GM19455 (cell line): ENCODE data around the gene HERPUD1.
A peak's percentile ranks its signal among the peaks of the same experiment; 100 is the strongest.

Experiments used
- ATAC-seq: cut with Tn5 transposase; IDR thresholded peaks from one replicate; pipeline ENCODE4 v1.9.1; 2021; ENCODE audit not compliant: unreplicated experiment

Gene HERPUD1

DNA sequence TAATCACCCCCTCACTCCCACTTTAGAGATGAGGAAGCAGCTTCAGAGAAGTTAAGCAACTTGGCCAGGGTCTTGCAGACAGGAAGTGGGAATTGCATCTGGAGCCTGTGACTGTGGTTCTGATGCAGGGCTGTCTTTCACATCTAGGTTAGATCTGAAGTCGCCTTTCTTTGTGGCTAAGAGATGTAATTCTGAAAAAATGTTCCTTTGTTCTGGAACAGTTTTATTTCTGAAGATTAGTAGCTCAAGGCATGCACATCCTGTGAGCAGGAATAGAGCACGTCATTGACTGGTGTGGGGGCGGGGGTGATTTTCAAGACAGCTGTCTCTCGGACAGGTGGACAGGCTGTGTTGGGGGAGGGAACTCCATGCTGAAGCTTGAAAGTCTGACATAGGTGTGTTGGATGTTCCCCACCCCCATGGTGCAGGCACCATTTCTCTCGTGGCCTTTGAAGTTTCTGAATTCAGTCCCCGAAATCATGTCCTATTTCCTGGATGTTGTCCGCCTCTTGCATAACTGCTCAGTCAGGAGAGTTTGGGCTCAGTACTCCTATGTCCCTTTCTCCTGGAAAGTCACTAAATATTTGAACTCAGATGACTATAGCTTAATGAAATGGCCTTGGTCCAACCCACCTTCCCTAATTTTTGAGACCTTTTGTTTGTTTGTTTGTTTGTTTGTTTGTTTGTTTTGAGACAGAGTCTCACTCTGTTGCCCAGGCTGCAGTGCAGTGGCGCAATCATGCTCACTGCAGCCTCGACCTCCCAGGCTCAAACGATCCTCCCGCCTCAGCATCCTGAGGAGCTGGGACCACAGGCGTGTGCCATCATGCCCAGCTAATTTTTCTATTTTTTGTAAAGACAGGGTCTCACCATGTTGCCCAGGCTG, 21.0 kb upstream of the HERPUD1 start:
- ATAC-seq = no peak

DNA sequence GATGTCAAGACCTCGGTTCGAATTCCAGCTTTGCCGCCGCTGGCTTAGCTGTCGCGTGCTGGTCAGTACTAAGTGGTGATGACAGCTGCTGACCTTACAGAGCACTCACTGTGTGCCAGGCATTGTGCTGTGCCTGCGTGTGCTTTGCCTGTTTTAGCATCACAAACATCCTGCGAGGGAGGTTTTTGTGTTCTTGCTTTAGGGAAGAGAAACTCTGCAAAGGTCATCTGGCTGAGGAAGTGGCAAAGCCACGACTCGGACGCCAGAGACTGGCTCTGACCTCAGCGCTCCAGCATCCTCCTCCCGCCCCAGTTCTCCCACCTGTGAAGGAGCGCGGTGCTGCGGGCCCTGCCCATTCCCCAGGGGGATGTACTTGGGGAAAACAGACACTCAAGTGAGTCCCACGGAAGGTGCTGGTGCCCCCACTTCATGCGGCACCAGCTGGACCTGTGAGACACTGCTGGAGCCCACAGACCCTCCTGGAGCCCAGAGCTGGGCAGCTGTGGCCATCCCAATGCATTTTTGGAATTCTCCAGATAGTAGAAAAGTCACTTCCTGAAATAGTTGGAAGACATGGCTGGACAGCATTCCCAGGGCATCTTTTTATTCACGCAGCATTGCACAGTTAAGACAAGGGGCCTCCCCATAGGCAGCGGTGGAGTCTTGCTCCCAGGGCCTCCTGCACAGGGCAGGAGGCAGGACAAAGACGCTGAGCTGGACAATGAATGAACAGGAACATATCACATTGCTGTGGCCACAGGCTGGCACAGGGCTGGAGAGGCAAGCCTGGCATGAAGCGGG, 20.0 kb upstream of the HERPUD1 start:
- ATAC-seq = peak; percentile 62

DNA sequence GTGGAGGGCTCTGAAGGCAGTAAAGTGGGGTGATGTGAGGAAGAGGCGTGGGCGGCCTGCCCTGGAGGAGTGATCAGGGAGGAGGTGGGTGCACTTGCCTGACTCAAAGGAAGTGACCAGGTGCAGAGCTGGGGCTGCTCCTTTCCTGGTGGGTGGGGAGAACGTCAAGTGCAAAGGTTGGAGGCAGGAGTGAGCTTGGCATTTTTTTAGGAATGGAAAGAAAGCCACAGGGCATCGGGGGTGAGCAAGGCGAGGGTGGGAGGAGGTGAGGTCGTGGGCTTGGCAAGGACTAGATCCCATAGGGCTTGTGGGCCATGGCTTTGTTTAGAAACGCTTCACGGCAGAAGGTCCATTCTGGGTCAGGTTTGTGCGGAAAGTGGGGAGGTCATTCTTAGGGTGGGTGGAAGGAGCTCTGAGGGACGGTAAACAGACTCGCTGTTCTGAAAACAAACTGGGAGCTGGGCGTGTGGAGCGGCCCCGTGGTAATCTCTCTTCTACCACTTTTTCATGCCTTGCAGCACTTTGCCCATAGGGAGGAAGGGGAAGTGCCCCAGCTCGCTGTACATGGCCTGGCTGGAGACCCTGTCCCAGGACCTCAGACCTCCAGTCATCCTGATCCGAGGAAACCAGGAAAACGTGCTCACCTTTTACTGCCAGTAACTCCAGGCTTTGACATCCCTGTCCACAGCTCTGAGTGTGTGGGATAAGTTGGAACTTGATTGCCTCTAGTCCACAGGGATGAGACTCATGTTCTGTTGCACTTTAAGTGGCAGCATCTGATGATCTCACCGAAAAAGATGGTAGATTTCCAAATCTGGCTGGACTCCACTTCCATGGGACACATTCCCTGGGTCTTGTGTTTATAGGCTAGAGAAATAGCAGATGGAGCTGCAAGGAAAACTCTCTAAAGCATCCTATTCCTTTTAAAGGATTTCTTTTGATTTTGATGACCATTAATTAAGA, 18.9 kb upstream of the HERPUD1 start:
- ATAC-seq = no peak

DNA sequence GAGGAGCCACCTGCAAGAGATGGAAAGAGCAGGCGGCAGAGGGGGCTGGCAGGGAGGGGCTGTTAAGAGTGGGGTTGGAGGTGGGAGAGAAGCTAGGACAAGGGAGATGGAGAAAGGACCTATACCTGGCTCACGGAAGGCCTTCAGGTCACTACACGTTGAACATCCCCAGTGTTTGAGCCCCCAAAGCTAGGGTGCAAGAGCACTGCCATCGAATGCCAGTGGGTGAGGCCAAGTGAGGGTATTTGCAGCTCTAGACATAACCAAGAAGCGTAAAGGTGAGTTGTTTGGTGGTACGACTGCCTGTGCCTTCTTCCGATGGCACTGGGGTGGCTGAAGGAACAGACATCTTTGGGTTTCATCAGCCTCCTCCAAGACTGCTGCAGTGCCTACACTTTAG, 17.0 kb upstream of the HERPUD1 start:
- ATAC-seq = no peak

DNA sequence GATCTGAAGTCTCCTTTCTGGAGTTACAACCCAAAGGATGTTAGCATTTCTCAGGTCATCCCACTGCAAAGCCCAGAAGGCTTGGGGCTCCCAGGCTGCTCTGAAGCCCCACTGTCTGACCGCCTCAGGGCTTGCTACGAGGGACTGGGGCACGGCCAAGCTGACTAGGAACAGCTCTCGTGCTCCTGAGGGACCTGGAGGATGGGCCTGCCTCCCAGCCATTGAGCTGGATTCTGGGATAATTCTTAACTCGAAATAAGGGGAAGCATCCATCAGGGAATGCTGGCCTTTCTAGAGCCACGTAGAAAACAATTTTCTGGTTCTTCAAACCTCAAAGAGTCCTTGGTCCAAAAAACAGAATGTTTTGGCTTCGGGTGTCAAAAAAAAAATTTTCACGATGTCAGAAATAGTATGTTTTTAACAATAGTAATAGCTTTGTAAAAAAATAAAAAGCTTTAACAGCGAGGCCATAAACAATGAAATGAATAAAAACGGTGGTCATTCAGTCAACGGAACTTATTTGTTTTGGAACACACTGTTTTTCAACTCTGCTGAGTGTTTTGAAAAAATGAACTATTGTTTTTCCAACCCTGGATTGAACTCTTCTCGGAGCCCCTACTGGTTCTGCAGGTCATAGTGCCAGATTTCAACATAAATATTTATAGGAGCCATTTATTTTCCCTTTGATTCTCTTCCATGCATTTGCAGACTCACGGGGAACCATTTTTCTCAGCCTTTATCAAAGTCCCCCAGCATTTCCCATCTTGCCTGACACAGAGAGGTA, 16.4 kb upstream of the HERPUD1 start:
- no peak for ATAC-seq

DNA sequence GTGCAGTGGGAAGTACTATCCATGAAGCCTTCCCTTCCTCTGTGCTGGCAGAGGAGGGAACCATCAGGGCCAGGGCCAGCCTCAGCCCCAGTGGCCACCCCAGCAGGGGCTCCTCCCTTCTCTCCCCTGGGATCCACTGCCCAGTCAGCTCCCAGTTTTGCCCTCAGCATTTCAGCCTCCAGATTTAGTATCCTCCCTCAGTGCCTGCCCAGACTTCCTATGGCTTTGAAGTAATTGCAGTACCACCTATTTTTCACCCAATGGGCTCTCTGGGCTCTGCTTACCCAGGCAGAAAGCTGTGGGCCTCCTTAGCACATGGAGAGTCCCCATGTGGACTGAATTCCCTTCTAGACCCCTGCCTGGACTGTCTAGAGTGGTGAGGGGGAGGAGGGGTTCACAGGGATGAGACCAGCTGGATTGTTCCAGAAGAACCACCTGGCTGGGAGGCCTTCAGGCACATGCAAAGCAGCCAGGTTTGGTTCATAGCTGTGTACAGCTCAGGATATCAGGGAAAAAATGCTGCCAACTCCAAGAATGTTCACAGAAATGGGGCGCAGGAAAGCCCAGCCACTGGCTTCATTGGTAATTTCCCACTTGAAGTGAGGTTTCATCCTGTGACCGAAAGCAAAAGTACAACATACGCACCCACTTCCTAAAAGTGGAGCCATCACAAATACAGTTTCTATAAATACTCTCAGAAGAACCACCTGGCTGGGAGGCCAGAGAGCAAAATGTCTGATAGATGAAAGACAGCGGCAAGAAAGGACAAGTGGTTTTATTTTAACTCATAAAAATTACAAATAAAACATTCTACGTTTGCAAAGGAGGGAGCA, 15.2 kb upstream of the HERPUD1 start:
- peak; percentile 73 for ATAC-seq

DNA sequence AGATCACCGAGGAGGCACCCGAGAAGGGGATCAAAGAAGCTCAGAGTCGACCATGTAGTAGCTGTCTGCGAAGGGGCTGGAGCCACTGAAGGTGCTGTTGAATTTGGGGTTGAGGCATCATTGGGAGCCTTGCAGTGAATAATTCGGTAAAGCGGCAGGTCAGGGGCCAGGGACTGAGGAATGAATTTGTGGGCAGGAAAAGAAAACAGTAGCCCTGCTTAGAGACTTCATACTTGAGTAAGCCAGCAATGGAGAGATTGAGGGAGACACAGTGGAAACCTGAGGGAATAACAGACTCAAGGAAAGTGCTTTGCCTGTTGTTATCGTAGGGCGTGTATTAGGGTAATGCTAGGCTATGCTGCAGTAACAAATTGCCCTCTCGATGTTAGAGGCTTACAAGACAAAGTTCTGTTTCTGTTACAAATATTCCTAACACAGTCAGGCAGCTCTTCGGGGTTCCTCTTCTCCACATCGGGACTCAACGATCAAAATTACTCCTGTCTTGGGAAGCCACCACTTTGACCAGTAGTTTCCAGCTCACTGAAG, 13.4 kb upstream of the HERPUD1 start:
- no peak for ATAC-seq

DNA sequence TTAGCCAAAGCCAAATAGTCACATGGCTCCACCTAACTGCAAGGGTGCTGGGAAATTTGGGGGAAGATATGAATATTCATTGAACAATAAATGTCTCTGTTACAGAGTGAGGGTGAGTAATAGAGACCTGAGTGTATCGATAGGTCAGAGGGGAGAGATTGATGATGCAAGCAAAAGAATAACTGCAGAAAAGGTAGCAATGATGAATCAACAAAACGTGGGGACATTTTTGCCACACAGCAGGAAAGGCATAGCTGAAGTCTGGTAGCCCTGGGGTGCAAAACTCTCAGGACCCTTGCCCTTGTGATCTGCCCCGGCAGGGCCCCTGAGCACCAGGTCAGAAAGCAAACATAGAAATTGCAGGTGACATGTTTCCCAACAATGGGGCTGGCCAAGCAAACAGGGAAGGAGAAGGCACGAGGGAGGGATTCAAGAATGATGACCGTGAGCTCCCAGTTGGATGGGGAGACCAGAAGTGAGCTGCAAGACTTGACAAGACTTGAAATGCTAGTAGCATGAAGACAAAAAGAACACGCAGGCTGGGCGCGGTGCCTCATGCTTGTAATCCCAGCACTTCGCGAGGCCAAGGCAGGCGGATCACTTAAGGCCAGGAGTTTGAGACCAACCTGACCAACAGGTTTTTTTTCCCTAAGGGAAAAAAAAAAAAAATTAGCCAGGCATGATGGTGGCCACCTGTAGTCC, 12.7 kb upstream of the HERPUD1 start:
- no peak for ATAC-seq

DNA sequence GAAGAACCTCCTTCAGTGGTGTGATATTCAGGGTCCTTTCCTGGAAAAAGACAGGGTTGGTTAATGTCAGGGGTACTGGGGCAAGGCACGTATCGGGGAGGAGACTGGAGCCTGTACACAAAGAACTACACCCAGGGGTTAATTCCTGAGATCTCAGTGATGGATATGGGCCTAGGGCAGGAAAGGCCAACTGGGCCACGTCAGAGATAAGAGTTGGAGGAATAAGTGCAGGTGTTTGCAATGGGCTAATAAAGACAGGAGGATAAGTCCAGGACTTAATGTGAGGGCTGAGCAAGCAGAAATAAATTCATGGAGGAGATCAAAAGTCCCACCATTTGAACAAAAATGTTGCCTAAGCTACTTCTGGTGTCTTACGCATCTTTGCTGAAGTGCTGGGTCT, 10.4 kb upstream of the HERPUD1 start:
- no peak for ATAC-seq

DNA sequence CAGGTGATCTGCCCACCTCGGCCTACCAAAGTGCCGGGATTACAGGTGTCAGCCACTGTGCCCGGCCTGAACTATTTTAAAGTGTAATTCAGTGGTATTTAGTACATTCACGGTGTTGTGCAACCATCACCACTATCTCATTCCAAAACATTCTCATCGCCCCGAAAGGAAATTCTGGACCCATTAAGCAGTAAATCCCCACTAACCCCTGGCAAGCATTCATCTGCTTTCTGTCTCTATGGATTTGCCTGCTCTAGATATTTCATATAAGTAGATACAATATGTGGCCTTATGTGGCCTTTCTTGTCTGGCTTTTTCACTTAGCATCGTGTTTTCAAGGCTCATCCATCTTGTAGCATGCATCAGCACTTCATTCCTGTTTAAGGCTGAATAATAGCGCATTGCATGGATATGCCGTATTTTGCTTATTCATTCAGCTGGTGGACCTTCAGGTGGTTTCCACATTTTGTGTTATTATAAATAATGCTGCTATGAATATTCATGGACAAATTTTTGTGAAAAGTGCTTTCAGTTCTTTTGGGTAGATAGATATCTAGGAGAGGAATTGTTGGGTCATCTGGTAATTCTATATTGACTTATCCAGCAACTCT, 8.4 kb upstream of the HERPUD1 start:
- no peak for ATAC-seq

DNA sequence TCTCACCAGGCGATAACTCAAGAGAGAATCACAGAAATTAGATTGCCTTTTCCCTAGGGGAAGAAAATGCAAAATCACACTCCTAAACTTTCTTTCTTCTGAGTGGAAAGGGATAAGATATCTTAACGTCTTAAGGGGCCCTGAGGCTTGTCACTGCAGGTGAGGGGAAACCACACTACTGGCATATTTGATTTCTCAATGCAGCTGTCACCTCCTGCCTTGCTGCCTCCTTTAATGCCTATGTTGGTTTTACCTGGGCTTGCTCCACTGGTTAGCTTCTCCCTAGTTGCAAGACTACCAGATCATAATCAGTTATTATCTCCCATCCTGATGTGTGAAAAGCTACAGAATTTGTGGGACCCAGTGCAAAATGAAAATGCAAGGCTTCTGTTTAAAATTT, 4.5 kb upstream of the HERPUD1 start:
- ATAC-seq = no peak

DNA sequence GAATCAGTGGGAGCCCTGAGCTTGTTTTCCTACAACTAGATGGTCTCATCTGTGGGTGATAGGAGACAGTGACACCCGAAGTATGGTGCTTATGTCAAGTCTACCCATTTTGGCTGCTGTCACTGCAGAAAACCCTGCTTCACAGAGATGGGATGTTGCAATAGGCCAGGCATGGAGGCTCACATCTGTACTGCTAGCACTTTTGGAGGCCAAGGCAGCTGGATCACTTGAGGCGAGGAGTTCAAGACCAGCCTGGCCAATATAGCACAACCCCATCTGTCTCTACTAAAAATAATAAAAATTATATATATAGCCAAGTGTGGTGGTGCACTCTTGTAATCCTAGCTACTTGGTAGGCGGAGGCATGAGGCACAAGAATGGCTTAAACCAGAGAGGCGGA, 2.3 kb upstream of the HERPUD1 start:
- ATAC-seq = no peak

DNA sequence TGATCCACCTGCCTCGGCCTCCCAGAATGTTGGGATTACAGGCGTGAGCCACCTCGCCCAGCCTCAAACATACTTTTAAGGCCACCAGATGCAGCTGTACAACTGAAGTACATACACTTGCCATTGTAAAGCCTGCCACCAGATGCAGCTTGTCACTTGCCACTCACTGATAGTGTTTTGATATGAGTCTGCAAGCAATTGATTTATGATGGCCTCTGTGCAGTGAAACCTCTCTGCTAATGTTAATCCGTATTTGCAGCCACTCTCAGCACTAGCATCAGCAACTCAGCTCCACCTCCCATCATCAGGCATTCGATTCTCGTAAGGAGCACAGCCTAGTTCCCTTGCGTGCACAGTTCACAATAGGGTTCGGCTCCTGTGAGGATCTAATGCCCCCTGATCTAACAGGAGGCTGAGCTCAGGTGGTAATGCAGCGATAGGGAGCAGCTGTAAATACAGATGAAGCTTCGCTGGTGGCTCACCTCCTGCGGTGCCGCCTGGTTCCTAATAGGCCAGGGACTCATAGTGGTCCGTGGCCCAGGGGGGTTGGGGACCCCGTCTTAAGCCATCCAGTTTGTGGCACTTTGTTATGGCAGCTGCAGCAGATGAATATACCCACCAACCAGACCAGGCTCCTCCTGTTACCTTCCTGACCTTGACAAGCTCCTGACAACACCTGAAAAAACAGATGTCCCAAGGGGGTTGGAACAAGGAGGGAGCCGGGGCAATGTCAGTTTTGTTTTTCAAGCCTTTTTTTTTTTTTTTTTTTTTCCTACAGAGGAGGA, 1.3 kb upstream of the HERPUD1 start:
- no peak for ATAC-seq

DNA sequence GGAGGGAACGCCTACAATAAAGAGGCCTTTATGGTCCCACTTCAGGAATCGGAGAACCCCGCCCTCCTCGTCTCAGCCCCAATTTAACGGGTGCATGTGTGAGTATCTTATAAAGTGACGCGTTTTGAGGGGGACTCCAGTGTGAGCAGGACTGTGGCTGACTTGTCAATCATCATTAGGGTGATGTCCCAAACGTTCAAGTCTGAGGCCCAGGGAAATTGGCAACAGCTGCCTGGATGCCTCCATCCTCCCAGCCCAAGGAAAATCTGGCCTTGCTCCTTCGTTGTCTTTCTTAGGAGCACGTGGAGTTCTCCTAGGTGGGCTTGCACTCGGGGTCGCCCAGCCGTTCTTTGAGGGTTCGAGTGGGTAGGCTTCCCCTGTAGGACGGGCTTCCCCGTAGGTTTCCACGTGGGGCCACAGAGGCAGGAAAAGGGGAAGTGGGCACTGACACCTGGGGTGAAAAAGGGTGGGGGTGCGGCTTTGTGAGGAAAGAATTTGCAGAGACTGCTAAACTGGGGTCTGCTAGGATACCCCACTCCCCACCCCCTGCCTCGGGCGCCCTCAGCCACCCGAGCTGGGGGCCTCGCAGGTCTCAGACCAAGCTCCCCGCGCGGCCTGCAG, 561 bp upstream of the HERPUD1 start:
- peak; percentile 43 for ATAC-seq

DNA sequence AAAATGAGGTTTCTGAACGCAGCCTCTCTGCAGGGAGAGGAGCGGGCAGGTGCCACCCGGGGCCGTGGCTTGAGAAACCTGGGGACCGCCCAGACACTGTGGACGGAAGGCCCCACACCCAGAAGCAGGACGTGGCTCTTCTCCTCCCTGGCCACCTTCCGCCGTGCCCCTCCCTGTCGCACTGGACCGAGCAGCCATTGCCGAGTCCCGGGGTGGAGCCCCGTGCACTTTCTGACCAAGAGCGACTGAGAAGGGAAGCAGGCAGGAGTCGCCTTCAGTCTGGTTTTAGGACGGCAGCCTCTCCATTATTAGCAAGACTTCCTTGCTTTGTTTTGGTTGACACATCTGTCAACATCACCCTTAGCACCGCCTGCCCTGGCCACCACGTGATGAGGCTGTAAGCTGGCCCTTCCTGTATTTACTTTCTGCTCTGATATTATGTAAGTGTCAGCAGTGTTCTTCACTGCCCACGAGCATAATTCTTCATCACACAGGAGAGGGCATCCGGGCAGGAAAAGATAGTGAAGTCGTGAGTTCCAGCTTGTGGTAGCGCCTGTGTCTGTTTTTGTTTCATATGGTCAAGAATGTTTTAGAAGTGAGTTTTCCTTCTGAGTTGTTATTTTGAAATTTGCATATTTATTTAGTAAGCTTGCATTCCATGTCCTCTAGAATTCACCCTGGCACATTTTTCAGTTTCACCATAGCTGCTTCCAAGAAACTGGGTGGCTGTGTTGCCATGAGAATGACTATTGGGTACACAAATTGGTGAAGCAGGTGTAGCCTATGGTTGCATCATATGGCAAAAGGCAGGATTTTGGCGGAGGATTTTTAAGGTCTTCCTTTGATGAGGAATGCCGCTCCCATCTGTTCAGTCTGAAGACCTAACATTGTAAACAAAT, 1.0 kb downstream of the HERPUD1 start:
- peak; percentile 6 for ATAC-seq
